Endothelial cell of umbilical vein (primary cell): ENCODE results near the gene LCAT. TPM values are rescaled to one million over a fixed set of nuclear protein-coding genes. Genes with fewer than 3 reads are reported as not detected.

ENCODE experiments used
- BruUV-seq: library from RNA; stranded (reverse); fragments of 400-500 nt; replicated peaks from 2 replicates; lab custom pipeline; 2021; lab: Mats Ljungman, UMichigan
- CTCF ChIA-PET: fragments of 300-600, 350-600 bp; sonication (Branson Sonifier 250); formaldehyde crosslinking; loops from one replicate; lab custom pipeline; 2021; ENCODE audit warnings: antibody characterized with exemption, inconsistent platforms; lab: Charles Lee
- POLR2A ChIA-PET: fragments of 300-600, 350-600 bp; sonication (Branson Sonifier 250); formaldehyde crosslinking; loops from one replicate; lab custom pipeline; 2021; ENCODE audit warnings: antibody characterized with exemption, inconsistent platforms; lab: Charles Lee
- DNase-seq: peaks from one replicate; pipeline ENCODE4 v3.0.0-alpha.2; 2011; ENCODE audit warnings: low read depth, low spot score
- FAIRE-seq: peaks from 2 replicates; lab custom pipeline; 2011; peaks lifted over from hg19 to GRCh38; lab: Jason Lieb, UNC
- H2AFZ ChIP-seq: 2 replicates; pipeline ENCODE4 v1.6.0; 2012; ENCODE audit warnings: low read depth, low read length, control low read depth, inconsistent platforms
- H3K27ac ChIP-seq: 2 replicates; pipeline ENCODE4 v1.5.1; 2011; ENCODE audit warnings: low read depth, mild to moderate bottlenecking, control low read depth, low read length, moderate library complexity; ENCODE audit not compliant: insufficient read depth
- H3K27me3 ChIP-seq, 2 experiments: 2 replicates each; pipeline versions ENCODE4 v1.6.0 to v1.6.1; 2011; ENCODE audit warnings: low read length in 2 of 2, mixed read lengths in 1 of 2; ENCODE audit not compliant: control insufficient read depth in 2 of 2, insufficient read depth in 2 of 2
- H3K36me3 ChIP-seq, 2 experiments: 2 replicates in 1 of 2; 3 replicates in 1 of 2; pipeline ENCODE4 v1.5.1; 2011; ENCODE audit warnings: low read length in 2 of 2, mild to moderate bottlenecking in 1 of 2, moderate library complexity in 1 of 2; ENCODE audit not compliant: control insufficient read depth in 2 of 2, insufficient read depth in 2 of 2; ENCODE audit errors: extremely low read depth in 1 of 2
- H3K4me1 ChIP-seq: 3 replicates; pipeline ENCODE4 v1.5.1; 2011; ENCODE audit warnings: mild to moderate bottlenecking, low read length; ENCODE audit not compliant: control insufficient read depth, insufficient read depth; ENCODE audit errors: extremely low read depth
- H3K4me2 ChIP-seq: 2 replicates; pipeline ENCODE4 v1.6.1; 2011; ENCODE audit warnings: low read length, control low read depth, mixed read lengths; ENCODE audit not compliant: insufficient read depth
- H3K4me3 ChIP-seq, 3 experiments: fragments of 200-600 bp in 1 of 3; sonication (generic), shearing (Covaris generic) in 1 of 3; replicated peaks in 1 of 3; 2 replicates each; pipeline ENCODE4 v1.5.1; 2011 to 2016; ENCODE audit warnings: control low read depth in 3 of 3, low read length in 3 of 3, mild to moderate bottlenecking in 2 of 3, inconsistent platforms in 1 of 3, low read depth in 1 of 3, moderate library complexity in 1 of 3; ENCODE audit not compliant: insufficient read depth in 1 of 3
- H3K79me2 ChIP-seq: 2 replicates; pipeline ENCODE4 v1.6.0; 2012; ENCODE audit warnings: low read length, inconsistent platforms; ENCODE audit not compliant: control insufficient read depth, insufficient read depth
- H3K9ac ChIP-seq: replicated peaks from 2 replicates; pipeline ENCODE3; 2011; ENCODE audit warnings: low read length, control low read depth; ENCODE audit not compliant: insufficient read depth; ENCODE audit errors: extremely low read depth
- H3K9me1 ChIP-seq: replicated peaks from 3 replicates; pipeline ENCODE4 v1.6.0; 2011; ENCODE audit warnings: mild to moderate bottlenecking, low read length; ENCODE audit not compliant: control insufficient read depth, insufficient read depth; ENCODE audit errors: extremely low read depth
- H3K9me3 ChIP-seq: replicated peaks from 2 replicates; pipeline ENCODE4 v1.5.1; 2012; ENCODE audit warnings: low read length, inconsistent platforms; ENCODE audit not compliant: control insufficient read depth, insufficient read depth
- H4K20me1 ChIP-seq: replicated peaks from 2 replicates; pipeline ENCODE3; 2011; ENCODE audit warnings: mild to moderate bottlenecking, low read length; ENCODE audit not compliant: control insufficient read depth, insufficient read depth; ENCODE audit errors: extremely low read depth
- EZH2 ChIP-seq: IDR thresholded peaks from 2 replicates; pipeline ENCODE4 v1.6.1; 2012; ENCODE audit warnings: borderline replicate concordance, low read depth, mild to moderate bottlenecking, moderate library complexity, low read length, inconsistent platforms; ENCODE audit not compliant: severe bottlenecking
- FOS ChIP-seq: IDR thresholded peaks from 2 replicates; pipeline ENCODE4 v1.6.1; 2011; ENCODE audit warnings: mild to moderate bottlenecking, low read length, moderate library complexity, borderline replicate concordance; ENCODE audit not compliant: insufficient read depth
- GATA2 ChIP-seq: IDR thresholded peaks from 2 replicates; pipeline ENCODE4 v1.7.0; 2011; ENCODE audit warnings: low read depth, mild to moderate bottlenecking, moderate library complexity, mixed read lengths, low read length; ENCODE audit not compliant: insufficient read length, insufficient read depth
- JUN ChIP-seq: IDR thresholded peaks from 2 replicates; pipeline ENCODE4 v1.6.1; 2011; ENCODE audit warnings: borderline replicate concordance, low read depth; ENCODE audit not compliant: insufficient read length, insufficient read depth
- MAX ChIP-seq: IDR thresholded peaks from 2 replicates; pipeline ENCODE4 v1.6.1; 2011; ENCODE audit not compliant: insufficient read depth, insufficient read length
- MYC ChIP-seq: IDR thresholded peaks from one replicate; pipeline ENCODE4 v1.6.1; 2011; ENCODE audit warnings: mild to moderate bottlenecking, low read depth, low read length
- POLR2A ChIP-seq: IDR thresholded peaks from 2 replicates; pipeline ENCODE4 v1.6.1; 2012; ENCODE audit warnings: low read depth, mild to moderate bottlenecking, control low read depth, low read length
- POLR2AphosphoS5 ChIP-seq: IDR thresholded peaks from 2 replicates; pipeline ENCODE4 v1.6.1; 2012; ENCODE audit warnings: low read depth, mild to moderate bottlenecking, control low read depth, low read length, moderate library complexity; ENCODE audit not compliant: insufficient read depth
- dilution Hi-C: fragments of 300-500 bp; cut with MboI; formaldehyde crosslinking; loops from one replicate; pipeline ENCODE4 v1.15.0; 2019; ENCODE audit warnings: low sequenced_read_pairs; ENCODE audit not compliant: extremely low pct_ligation_motif_present
- intact Hi-C: fragments of 100-400 bp; cut with micrococcal nuclease; formaldehyde crosslinking; loops from one replicate; pipeline ENCODE4 v1.10.0; 2022
- polyA plus RNA-seq, 4 experiments: library from polyadenylated mRNA; depleted of rRNA in 3 of 4; stranded (reverse) in 3 of 4; unstranded in 1 of 4; fragments of >200 nt; gene quantifications; 2 replicates each; pipeline versions ENCODE4 v1.2.1 to v1.2.3, GENCODE V29; 2011 to 2012; ENCODE audit warnings: missing spikeins in 1 of 4
- total RNA-seq: library from RNA; stranded (reverse); gene quantifications from 2 replicates; pipeline ENCODE4 v1.2.3, GENCODE V29; 2021
- TF ChIP-seq, protein P1 (sequence below), 2 donors: IDR thresholded peaks; 1 replicate in 1 of 2; 2 replicates in 1 of 2; pipeline ENCODE4 v1.5.1; 2011; ENCODE audit warnings: low read length in 2 of 2, mild to moderate bottlenecking in 2 of 2, moderate library complexity in 2 of 2, control low read depth in 1 of 2, inconsistent platforms in 1 of 2, low read depth in 1 of 2; ENCODE audit not compliant: insufficient read depth in 1 of 2; ENCODE audit errors: extremely low read depth in 1 of 2

LCAT gene
- total and polyA plus RNA-seq, 2 donors (not counting 3 experiments of a cell fraction or from before 2014, with no cell fraction given), result 22.6 to 46.1 TPM

DNA sequence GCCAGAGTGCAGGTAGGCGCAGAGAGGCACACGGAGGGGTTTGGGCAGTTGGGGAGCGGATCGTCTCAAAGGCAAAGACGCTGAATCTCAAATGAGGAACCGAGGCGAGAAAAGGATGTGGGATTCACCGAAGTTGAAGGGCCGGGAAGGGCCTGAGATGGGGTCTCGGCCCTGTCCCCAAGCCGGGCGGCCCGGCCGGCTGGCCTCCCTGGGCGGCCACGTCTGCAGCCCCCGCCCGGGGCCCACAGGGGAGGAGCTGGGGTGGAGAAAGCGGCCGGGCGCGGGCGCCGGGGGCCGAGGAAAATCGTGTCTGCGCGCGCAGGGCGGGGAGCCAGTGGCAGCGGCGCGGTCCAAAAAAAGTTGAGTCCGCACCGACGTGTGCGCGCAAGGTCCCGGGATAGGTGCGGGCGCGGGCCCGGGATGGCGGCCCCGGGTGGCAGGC is 24.1 kb upstream of the LCAT start:
- no TSS peak for BruUV-seq
- peak overlapping the region; percentile 23 for H2AFZ ChIP-seq

More for the DNA sequence above, 24.1 kb upstream of the LCAT start:
- CTCF ChIA-PET, result interaction anchor here (1.0 to 1.3 kb wide), 2 partner anchors 73 to 151 kb away, joined by 3 to 4 read pairs; no protein-coding TSS in a partner anchor
- dilution Hi-C loops, result no loop called here
- POLR2A ChIA-PET, result interaction anchor here (0.5 kb wide), 1 partner anchor 70 kb away, joined by 3 read pairs; no protein-coding TSS in a partner anchor
- intact Hi-C loops, result no loop called here
- H3K4me1 ChIP-seq, result peaks cover 22% of the 10 kb centered on the region
- H3K9me3 ChIP-seq, result no peaks in the 10 kb centered on the region
- H3K27ac ChIP-seq, result peak overlapping the region; percentile 70
- no peaks in the 10 kb centered on the region for H3K27me3 ChIP-seq
- H3K9ac ChIP-seq, result peak overlapping the region; percentile 91
- H3K79me2 ChIP-seq, result peaks cover 49% of the 10 kb centered on the region
- H4K20me1 ChIP-seq, result no peaks in the 10 kb centered on the region
- peaks cover 0 to 3% of the 10 kb centered on the region in 2 experiments for H3K36me3 ChIP-seq
- no peaks in the 10 kb centered on the region for H3K9me1 ChIP-seq
- H3K4me3 ChIP-seq, result peak overlapping the region; percentile 92 to 97 (median 96)
- no peak for TF ChIP-seq POLR2A
- no peak for TF ChIP-seq EZH2
- TF ChIP-seq MAX, result no peak
- TF ChIP-seq MYC, result no peak
- no peak for TF ChIP-seq GATA2
- TF ChIP-seq FOS, result no peak
- TF ChIP-seq POLR2AphosphoS5, result no peak
- no peak for TF ChIP-seq JUN
- TF ChIP-seq, protein P1, sequence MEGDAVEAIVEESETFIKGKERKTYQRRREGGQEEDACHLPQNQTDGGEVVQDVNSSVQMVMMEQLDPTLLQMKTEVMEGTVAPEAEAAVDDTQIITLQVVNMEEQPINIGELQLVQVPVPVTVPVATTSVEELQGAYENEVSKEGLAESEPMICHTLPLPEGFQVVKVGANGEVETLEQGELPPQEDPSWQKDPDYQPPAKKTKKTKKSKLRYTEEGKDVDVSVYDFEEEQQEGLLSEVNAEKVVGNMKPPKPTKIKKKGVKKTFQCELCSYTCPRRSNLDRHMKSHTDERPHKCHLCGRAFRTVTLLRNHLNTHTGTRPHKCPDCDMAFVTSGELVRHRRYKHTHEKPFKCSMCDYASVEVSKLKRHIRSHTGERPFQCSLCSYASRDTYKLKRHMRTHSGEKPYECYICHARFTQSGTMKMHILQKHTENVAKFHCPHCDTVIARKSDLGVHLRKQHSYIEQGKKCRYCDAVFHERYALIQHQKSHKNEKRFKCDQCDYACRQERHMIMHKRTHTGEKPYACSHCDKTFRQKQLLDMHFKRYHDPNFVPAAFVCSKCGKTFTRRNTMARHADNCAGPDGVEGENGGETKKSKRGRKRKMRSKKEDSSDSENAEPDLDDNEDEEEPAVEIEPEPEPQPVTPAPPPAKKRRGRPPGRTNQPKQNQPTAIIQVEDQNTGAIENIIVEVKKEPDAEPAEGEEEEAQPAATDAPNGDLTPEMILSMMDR (IDR thresholded peaks at IDR 0.05; ENCODE audit: extremely low read depth in 1 of 2, insufficient read depth in 1 of 2, low read depth in 1 of 2, low read length in 2 of 2), result no peak
- no peak for FAIRE-seq
- peak overlapping the region; percentile 77 for H3K4me2 ChIP-seq
- DNase-seq, result peak; percentile 29
